ENCODE measurements around the gene METTL15. TPM values are rescaled to one million over a fixed set of nuclear protein-coding genes. Genes with fewer than 3 reads are reported as not detected.
A peak's percentile ranks its signal among the peaks of the same experiment; 100 is the strongest.

The METTL15 gene
- total and polyA plus RNA-seq, 2 of the 8 experiments (the other 6 are each of a cell fraction or from before 2014, with no cell fraction given): 5.4 to 10.5 TPM

DNA sequence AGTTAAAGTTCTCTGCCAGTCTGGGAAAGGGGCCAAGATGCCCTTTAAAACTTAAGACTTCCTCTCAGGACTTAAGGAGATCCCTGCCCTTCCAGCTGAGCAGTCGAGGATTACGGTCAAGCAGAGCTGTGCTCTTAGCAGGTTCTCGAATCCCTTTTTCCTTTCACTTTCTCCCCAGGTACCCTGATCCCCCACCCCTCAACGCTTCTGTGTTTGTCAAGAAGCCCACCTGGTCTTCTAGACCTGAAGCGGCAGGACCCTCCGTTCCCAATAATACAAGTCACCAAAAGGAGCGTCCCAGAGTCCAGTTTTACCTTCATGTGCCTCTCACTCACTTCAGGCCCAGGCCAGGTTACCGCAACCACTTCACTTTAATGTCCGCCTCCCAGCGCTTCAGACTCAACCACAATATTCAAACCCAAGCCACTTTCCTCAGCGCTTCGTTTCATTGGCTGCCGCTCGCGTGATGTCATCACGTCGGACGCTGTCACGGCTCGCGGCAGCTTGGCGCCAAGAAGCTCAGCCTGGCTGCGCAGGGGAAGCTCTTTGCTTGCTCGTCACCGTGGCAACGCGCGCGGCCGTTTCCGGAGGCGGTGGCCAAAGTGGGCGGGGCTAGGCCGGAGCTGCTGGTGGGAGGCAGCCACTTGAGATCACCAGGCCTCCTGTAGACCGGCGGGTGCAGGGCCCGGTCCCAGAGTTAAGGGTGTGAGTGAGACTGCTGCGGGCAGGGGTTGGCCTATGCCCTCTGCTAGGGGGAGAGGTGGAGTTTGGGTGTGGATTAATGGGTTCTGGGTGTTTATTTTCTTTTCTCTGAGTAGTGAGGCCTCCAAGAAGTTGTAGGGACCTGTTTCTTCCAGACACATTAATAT, at the start of gene METTL15, which contains the start of gene KIF18A (continued):
- TF ChIP-seq, protein P1, sequence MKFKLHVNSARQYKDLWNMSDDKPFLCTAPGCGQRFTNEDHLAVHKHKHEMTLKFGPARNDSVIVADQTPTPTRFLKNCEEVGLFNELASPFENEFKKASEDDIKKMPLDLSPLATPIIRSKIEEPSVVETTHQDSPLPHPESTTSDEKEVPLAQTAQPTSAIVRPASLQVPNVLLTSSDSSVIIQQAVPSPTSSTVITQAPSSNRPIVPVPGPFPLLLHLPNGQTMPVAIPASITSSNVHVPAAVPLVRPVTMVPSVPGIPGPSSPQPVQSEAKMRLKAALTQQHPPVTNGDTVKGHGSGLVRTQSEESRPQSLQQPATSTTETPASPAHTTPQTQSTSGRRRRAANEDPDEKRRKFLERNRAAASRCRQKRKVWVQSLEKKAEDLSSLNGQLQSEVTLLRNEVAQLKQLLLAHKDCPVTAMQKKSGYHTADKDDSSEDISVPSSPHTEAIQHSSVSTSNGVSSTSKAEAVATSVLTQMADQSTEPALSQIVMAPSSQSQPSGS (IDR thresholded peaks at IDR 0.05; ENCODE audit: low read length): no peak
- TF ChIP-seq CHD2 (IDR thresholded peaks at IDR 0.05; ENCODE audit: low read length) (peak; percentile 29; the same call in 1 of the 2 replicates), RXRA (IDR thresholded peaks at IDR 0.05; ENCODE audit: insufficient read depth, low read depth, low read length) (no peak), EGR1 (IDR thresholded peaks at IDR 0.05; ENCODE audit: borderline replicate concordance, low read depth, low read length) (no peak), POLR2A (IDR thresholded peaks at IDR 0.05; ENCODE audit: control extremely low read depth in 1 of 2, low read depth in 2 of 2, low read length in 2 of 2) (peak; percentile 83 to 84), RBBP5 (IDR thresholded peaks at IDR 0.05; ENCODE audit: borderline replicate concordance, low read depth, low read length) (peak; percentile 55; the same call in 1 of the 2 replicates), CBX8 (IDR thresholded peaks at IDR 0.05; ENCODE audit: borderline replicate concordance, low read depth, low read length) (no peak), TCF12 (IDR thresholded peaks at IDR 0.05; ENCODE audit: low read depth, low read length) (no peak), PHF8 (conservative IDR thresholded peaks at IDR 0.05; ENCODE audit: low read depth, low read length) (peak; percentile 72), GABPA (IDR thresholded peaks at IDR 0.05; ENCODE audit: borderline replicate concordance, insufficient read depth, low read length) (no peak), KDM1A (IDR thresholded peaks at IDR 0.05; ENCODE audit: borderline replicate concordance, low read length) (no peak), SIRT6 (IDR thresholded peaks at IDR 0.05; ENCODE audit: low read length) (no peak), MAFK (IDR thresholded peaks at IDR 0.05; ENCODE audit: low read depth, low read length) (no peak), POLR2AphosphoS5 (IDR thresholded peaks at IDR 0.05; ENCODE audit: low read depth, low read length) (peak; percentile 62), EP300 (IDR thresholded peaks at IDR 0.05; ENCODE audit: borderline replicate concordance in 1 of 2, low read depth in 2 of 2, low read length in 2 of 2) (no peak), SIN3A (conservative IDR thresholded peaks at IDR 0.05 in 1 of 2, IDR thresholded peaks at IDR 0.05 in 1 of 2; ENCODE audit: low read depth in 1 of 2, low read length in 2 of 2) (peak; percentile 50 to 89; a peak in 3 of 4 replicates), TAF1 (IDR thresholded peaks at IDR 0.05; ENCODE audit: low read depth, low read length) (peak; percentile 75), TBP (IDR thresholded peaks at IDR 0.05; ENCODE audit: low read depth, low read length) (peak; percentile 52; the same call in 1 of the 2 replicates), TAF7 (optimal IDR thresholded peaks at IDR 0.05; ENCODE audit: borderline replicate concordance, low read depth, low read length) (peak; percentile 17)
